GM06990 (cell line): ENCODE measurements around the gene NF1.

Experiments used
- DNase-seq: peaks from one replicate; pipeline ENCODE4 v3.0.0-alpha.2; 2011; ENCODE audit not compliant: insufficient read length; ENCODE audit errors: extremely low read depth
- H3K27me3 ChIP-seq: replicated peaks from 2 replicates; pipeline ENCODE4 v1.6.0; 2011; ENCODE audit warnings: low read length; ENCODE audit not compliant: control insufficient read depth, insufficient read depth
- H3K36me3 ChIP-seq: 2 replicates; pipeline ENCODE4 v1.5.1; 2011; ENCODE audit warnings: low read length; ENCODE audit not compliant: control insufficient read depth, insufficient read depth
- H3K4me3 ChIP-seq: replicated peaks from 2 replicates; pipeline ENCODE4 v1.5.1; 2011; ENCODE audit warnings: low read depth, mild to moderate bottlenecking, control low read depth, low read length
- CTCF ChIP-seq: IDR thresholded peaks from 2 replicates; pipeline ENCODE4 v1.5.1; 2011; ENCODE audit warnings: low read length, control low read depth, mild to moderate bottlenecking, inconsistent platforms; ENCODE audit not compliant: insufficient read depth, poor library complexity, severe bottlenecking

NF1 gene

GRCh38 chr17:31425282-31426040 is 330.7 kb downstream of the NF1 start:
- Histone ChIP-seq H3K27me3 (no peaks in the 10 kb centered on the region), H3K4me3 (no peak overlapping the region), H3K36me3 (no peaks in the 10 kb centered on the region)
- TF ChIP-seq CTCF = no peak
- DNase-seq = no peak
